Measurements from ENCODE around the gene MSTN. TPM values are rescaled to one million over a fixed set of nuclear protein-coding genes. Genes with fewer than 3 reads are reported as not detected.
"Not testable (repeated sequence)": the region's sequence is repeated elsewhere in the genome, so short reads cannot be mapped to it uniquely, and the experiment has no call there.

Gene MSTN
- total and polyA plus RNA-seq, 7 donors: 0.08 to 6.6 (median 0.56) TPM

DNA sequence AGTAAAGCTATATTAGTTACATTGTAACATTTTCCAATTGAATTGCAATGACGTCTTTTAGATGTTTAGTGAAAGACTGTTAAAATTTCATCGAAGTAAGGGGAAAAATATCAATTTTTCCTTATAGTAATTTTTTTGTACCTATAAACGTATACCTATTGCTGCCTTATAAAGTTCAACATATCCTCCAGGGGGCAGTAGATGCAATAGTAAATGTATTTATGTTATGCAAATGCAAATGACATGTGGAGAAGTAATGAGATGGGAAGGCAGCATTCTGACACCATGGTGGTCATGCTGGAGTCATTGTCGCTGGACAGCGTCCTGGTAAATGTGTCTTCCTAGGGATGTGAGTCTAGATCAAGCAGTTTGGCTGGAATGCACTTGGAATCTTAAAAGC is 38.7 kb downstream of the MSTN start:
- Histone ChIP-seq H3K36me3 (ENCODE audit: insufficient read depth in 1 of 2, low read depth in 1 of 2) (no peaks in the 10 kb centered on the region), H3K27ac (no peak overlapping the region), H3K4me3 (no peak overlapping the region), H3K9me3 (no peaks in the 10 kb centered on the region), H3K4me1 (no peaks in the 10 kb centered on the region), H3K27me3 (ENCODE audit: insufficient read depth in 3 of 3, low read length in 2 of 3) (no peaks in the 10 kb centered on the region)
- peak in 2 of 4 donors; percentile 51 to 64 for ATAC-seq
- TF ChIP-seq, protein P1, sequence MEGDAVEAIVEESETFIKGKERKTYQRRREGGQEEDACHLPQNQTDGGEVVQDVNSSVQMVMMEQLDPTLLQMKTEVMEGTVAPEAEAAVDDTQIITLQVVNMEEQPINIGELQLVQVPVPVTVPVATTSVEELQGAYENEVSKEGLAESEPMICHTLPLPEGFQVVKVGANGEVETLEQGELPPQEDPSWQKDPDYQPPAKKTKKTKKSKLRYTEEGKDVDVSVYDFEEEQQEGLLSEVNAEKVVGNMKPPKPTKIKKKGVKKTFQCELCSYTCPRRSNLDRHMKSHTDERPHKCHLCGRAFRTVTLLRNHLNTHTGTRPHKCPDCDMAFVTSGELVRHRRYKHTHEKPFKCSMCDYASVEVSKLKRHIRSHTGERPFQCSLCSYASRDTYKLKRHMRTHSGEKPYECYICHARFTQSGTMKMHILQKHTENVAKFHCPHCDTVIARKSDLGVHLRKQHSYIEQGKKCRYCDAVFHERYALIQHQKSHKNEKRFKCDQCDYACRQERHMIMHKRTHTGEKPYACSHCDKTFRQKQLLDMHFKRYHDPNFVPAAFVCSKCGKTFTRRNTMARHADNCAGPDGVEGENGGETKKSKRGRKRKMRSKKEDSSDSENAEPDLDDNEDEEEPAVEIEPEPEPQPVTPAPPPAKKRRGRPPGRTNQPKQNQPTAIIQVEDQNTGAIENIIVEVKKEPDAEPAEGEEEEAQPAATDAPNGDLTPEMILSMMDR (IDR thresholded peaks at IDR 0.05): peak; percentile 64
- DNase-seq: no peak
- 39 to 48% (median 43%) methylated on average over 5 of the region's 5 CpGs for WGBS, 3 donors
- intact Hi-C loops (cut with DNase I): loop anchor here (2.0 to 5.0 kb wide), 2 partner anchors 45 to 48 kb away; no protein-coding TSS in a partner anchor

DNA sequence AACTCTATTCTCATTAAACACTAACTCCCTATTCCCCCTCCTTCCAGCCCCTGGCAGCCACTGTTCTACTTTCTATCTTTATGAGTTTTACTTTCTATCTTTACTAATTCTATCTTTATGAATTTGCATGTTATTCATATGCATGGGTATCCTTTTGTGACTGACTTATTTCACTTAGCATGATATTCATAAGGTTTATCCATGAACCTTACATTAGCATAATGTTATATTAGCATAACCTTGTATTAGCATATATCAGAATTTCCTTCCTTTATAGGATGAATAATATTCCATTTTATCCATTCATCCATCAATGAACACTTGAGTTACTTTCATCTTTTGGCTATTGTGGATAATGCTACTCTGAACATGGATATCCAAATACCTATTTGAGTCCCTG is 41.8 kb downstream of the MSTN start:
- Histone ChIP-seq H3K4me3 (no peak overlapping the region), H3K27me3 (ENCODE audit: insufficient read depth in 3 of 3, low read length in 2 of 3) (no peaks in the 10 kb centered on the region), H3K9me3 (peaks cover 16% of the 10 kb centered on the region), H3K36me3 (ENCODE audit: insufficient read depth in 1 of 2, low read depth in 1 of 2) (no peaks in the 10 kb centered on the region), H3K4me1 (no peaks in the 10 kb centered on the region), H3K27ac (no peak overlapping the region)
- DNase-seq (no peak), ATAC-seq (no peak)
- intact Hi-C loops (cut with DNase I): loop anchor here in 1 of 2 donors (5.0 kb wide), 1 partner anchor 52 kb away; no protein-coding TSS in a partner anchor
- TF ChIP-seq, protein P1 (IDR thresholded peaks at IDR 0.05): no peak

DNA sequence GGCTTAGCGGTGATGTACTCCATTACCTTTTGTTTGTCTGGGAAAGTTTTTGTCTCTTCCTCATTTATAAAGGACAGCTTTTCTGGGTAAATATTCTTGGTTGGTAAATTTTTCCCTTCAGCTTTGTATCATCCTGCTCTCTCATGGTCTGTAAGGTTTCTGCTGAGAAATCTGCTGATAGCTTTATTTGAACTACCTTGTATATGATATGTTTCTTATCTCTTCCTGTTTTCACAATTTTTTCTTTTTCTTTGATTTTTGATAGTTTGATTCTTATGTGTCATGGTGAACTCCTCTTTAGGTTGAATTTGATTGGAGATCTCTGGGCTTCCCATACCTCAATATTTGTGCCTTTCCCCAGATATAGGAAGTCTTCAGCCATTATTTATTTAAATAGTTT is 44.7 kb downstream of the MSTN start:
- H3K9me3 ChIP-seq: peaks cover 18% of the 10 kb centered on the region
- intact Hi-C loops (cut with DNase I): no loop called here
- 84 to 96% (median 90%) methylated on average over 1 of the region's 1 CpG for WGBS, 3 donors
- H3K4me3 ChIP-seq: no peak overlapping the region
- TF ChIP-seq, protein P1 (IDR thresholded peaks at IDR 0.05): no peak
- no peak for DNase-seq
- H3K36me3 ChIP-seq (ENCODE audit: insufficient read depth in 1 of 2, low read depth in 1 of 2): no peaks in the 10 kb centered on the region
- no peak for ATAC-seq
- H3K27me3 ChIP-seq (ENCODE audit: insufficient read depth in 3 of 3, low read length in 2 of 3): no peaks in the 10 kb centered on the region
- no peak overlapping the region for H3K27ac ChIP-seq
- no peaks in the 10 kb centered on the region for H3K4me1 ChIP-seq

DNA sequence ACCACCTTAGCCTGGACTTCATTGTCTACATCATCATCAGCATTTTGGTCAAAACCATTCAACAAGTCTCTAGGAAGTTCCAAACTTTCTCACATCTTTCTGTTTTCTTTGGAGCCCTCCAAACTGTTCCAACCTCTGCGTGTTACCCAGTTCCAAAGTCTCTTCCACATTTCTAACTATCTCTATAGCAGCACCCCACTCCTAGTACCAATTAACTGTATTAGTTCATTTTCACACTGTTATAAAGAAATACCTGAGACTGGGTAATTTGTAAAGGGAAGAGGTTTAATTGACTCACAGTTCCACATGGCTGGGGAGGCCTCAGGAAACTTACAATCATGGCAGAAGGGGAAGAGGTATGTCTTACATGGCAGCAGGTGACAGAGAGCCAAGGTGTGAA is 46.6 kb downstream of the MSTN start:
- H3K27me3 ChIP-seq (ENCODE audit: insufficient read depth in 3 of 3, low read length in 2 of 3); intact Hi-C loops (cut with DNase I); ATAC-seq; H3K4me1 ChIP-seq; H3K4me3 ChIP-seq; H3K36me3 ChIP-seq (ENCODE audit: insufficient read depth in 1 of 2, low read depth in 1 of 2); DNase-seq; H3K27ac ChIP-seq: not testable (repeated sequence)
- WGBS, 3 donors: 81 to 89% (median 86%) methylated on average over 1 of the region's 1 CpG
- H3K9me3 ChIP-seq: peaks cover 25% of the 10 kb centered on the region
